ENCODE data around the gene KRTAP19-6. TPM values are rescaled to one million over a fixed set of nuclear protein-coding genes. Genes with fewer than 3 reads are reported as not detected.

Gene KRTAP19-6
- total RNA-seq (not detected), polyA plus RNA-seq (not detected)
- long read RNA-seq, donor 1 = 0 reads
- long read RNA-seq, donor 2 = 0 reads
- long read RNA-seq, donor 3 = 0 reads

GRCh38 chr21:30541764-30542163 is at the start of gene KRTAP19-6:
Gene KRTAP19-6 (minus strand): TSS chr21:30541864. CDS start chr21:30541833, 31 bp downstream.
- H3K36me3 ChIP-seq = no peaks in the 10 kb centered on the region
- TF ChIP-seq, protein P1, sequence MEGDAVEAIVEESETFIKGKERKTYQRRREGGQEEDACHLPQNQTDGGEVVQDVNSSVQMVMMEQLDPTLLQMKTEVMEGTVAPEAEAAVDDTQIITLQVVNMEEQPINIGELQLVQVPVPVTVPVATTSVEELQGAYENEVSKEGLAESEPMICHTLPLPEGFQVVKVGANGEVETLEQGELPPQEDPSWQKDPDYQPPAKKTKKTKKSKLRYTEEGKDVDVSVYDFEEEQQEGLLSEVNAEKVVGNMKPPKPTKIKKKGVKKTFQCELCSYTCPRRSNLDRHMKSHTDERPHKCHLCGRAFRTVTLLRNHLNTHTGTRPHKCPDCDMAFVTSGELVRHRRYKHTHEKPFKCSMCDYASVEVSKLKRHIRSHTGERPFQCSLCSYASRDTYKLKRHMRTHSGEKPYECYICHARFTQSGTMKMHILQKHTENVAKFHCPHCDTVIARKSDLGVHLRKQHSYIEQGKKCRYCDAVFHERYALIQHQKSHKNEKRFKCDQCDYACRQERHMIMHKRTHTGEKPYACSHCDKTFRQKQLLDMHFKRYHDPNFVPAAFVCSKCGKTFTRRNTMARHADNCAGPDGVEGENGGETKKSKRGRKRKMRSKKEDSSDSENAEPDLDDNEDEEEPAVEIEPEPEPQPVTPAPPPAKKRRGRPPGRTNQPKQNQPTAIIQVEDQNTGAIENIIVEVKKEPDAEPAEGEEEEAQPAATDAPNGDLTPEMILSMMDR (IDR thresholded peaks at IDR 0.05) = no peak
- TF ChIP-seq EP300 (IDR thresholded peaks at IDR 0.05) (no peak), POLR2A (IDR thresholded peaks at IDR 0.05) (no peak)
- H3K27me3 ChIP-seq = no peaks in the 10 kb centered on the region
- intact Hi-C loops (cut with DNase I) = no loop called here
- 30 to 70% (median 47%) methylated on average over 1 of the region's 1 CpG for WGBS, 3 donors
- H3K9me3 ChIP-seq = no peaks in the 10 kb centered on the region
- DNase-seq = no peak
- no peaks in the 10 kb centered on the region for H3K4me1 ChIP-seq (ENCODE audit: insufficient read depth)
- H3K4me3 ChIP-seq = no peak within 1 kb of the TSS
- no peak within 1 kb of the TSS for H3K27ac ChIP-seq

GRCh38 chr21:30590297-30590696 is 48.6 kb upstream of the KRTAP19-6 start, which contains the start of gene KRTAP22-2:
Gene KRTAP22-2 (minus strand): TSS chr21:30590397.
- no peak for TF ChIP-seq EP300 (IDR thresholded peaks at IDR 0.05)
- no peak for TF ChIP-seq POLR2A (IDR thresholded peaks at IDR 0.05)
- TF ChIP-seq, protein P1 (IDR thresholded peaks at IDR 0.05) = no peak
- intact Hi-C loops (cut with DNase I) = no loop called here
- Histone ChIP-seq H3K9me3 (no peaks in the 10 kb centered on the region), H3K4me3 (no peak within 1 kb of the TSS), H3K27me3 (no peaks in the 10 kb centered on the region), H3K36me3 (no peaks in the 10 kb centered on the region), H3K27ac (no peak within 1 kb of the TSS), H3K4me1 (ENCODE audit: insufficient read depth) (no peaks in the 10 kb centered on the region)
- DNase-seq = no peak

- no peak for DNase-seq
- H3K4me3 ChIP-seq = no peak overlapping the region
- H3K27ac ChIP-seq = no peak overlapping the region
- H3K9me3 ChIP-seq = no peaks in the 10 kb centered on the region
- intact Hi-C loops (cut with DNase I) = no loop called here
- H3K27me3 ChIP-seq = no peaks in the 10 kb centered on the region
- TF ChIP-seq POLR2A (IDR thresholded peaks at IDR 0.05) = no peak
- WGBS, 3 donors = 12 to 19% (median 13%) methylated on average over 1 of the region's 1 CpG
- H3K36me3 ChIP-seq = no peaks in the 10 kb centered on the region
- H3K4me1 ChIP-seq (ENCODE audit: insufficient read depth) = no peaks in the 10 kb centered on the region
Observed at GRCh38 chr21:30582870-30583269, 41.2 kb upstream of the KRTAP19-6 start.

- Histone ChIP-seq H3K36me3 (no peaks in the 10 kb centered on the region), H3K27me3 (no peaks in the 10 kb centered on the region), H3K4me1 (ENCODE audit: insufficient read depth) (no peaks in the 10 kb centered on the region), H3K4me3 (no peak overlapping the region), H3K27ac (no peak overlapping the region), H3K9me3 (no peaks in the 10 kb centered on the region)
- 54 to 66% (median 55%) methylated on average over 3 of the region's 3 CpGs for WGBS, 3 donors
- TF ChIP-seq, protein P1 (IDR thresholded peaks at IDR 0.05) = no peak
- TF ChIP-seq POLR2A (IDR thresholded peaks at IDR 0.05) = no peak
- TF ChIP-seq EP300 (IDR thresholded peaks at IDR 0.05) = no peak
- intact Hi-C loops (cut with DNase I) = no loop called here
- DNase-seq = no peak
Observed at GRCh38 chr21:30580132-30580531, 38.5 kb upstream of the KRTAP19-6 start.

DNA sequence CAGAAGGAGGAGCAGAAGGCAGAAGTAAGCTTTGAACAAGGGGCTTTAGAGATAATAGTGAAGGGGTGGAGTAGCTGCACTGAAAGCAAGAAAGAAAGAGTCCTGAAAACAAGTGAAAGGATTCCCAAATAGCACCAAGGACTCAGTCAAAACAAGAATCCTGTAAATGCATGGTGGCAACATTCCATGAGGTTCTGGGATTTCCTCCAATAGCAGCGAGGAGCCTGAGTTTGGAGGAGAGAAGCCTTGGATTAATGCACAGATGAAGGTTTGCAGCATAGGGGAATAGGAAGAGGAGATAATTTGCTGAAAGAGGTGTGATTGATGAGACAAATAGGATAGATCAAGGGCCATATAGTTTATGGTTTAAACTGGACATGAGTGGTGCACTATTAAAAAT is 37.7 kb upstream of the KRTAP19-6 start:
- no peak for TF ChIP-seq POLR2A (IDR thresholded peaks at IDR 0.05)
- TF ChIP-seq, protein P1 (IDR thresholded peaks at IDR 0.05) = no peak
- TF ChIP-seq EP300 (IDR thresholded peaks at IDR 0.05) = no peak
- no peak overlapping the region for H3K27ac ChIP-seq
- WGBS, 3 donors = 2 to 8% (median 5%) methylated on average over 1 of the region's 1 CpG
- H3K36me3 ChIP-seq = no peaks in the 10 kb centered on the region
- H3K4me3 ChIP-seq = no peak overlapping the region
- H3K4me1 ChIP-seq (ENCODE audit: insufficient read depth) = no peaks in the 10 kb centered on the region
- no peak for DNase-seq
- intact Hi-C loops (cut with DNase I) = no loop called here
- no peaks in the 10 kb centered on the region for H3K9me3 ChIP-seq
- no peaks in the 10 kb centered on the region for H3K27me3 ChIP-seq
